Body of pancreas (tissue), 4 donors: ENCODE measurements around the gene CACNA2D4.
A peak's percentile ranks its signal among the peaks of the same experiment; 100 is the strongest.

Experiments
- POLR2A ChIP-seq, 3 donors: fragments of 450-650 bp; IDR thresholded peaks; one replicate each; pipeline ENCODE4 v1.6.1; 2016; ENCODE audit warnings: antibody characterized with exemption in 3 of 3, mild to moderate bottlenecking in 2 of 3
- TF ChIP-seq, protein P1 (sequence below), 7 experiments: fragments of 450-650 bp in 4 of 7; fragments of 200-600 bp in 3 of 7; sonication (generic) in 3 of 7; IDR thresholded peaks; one replicate each; pipeline ENCODE4 v1.5.1; 2016 to 2019; ENCODE audit warnings: antibody characterized with exemption in 7 of 7

DNA sequence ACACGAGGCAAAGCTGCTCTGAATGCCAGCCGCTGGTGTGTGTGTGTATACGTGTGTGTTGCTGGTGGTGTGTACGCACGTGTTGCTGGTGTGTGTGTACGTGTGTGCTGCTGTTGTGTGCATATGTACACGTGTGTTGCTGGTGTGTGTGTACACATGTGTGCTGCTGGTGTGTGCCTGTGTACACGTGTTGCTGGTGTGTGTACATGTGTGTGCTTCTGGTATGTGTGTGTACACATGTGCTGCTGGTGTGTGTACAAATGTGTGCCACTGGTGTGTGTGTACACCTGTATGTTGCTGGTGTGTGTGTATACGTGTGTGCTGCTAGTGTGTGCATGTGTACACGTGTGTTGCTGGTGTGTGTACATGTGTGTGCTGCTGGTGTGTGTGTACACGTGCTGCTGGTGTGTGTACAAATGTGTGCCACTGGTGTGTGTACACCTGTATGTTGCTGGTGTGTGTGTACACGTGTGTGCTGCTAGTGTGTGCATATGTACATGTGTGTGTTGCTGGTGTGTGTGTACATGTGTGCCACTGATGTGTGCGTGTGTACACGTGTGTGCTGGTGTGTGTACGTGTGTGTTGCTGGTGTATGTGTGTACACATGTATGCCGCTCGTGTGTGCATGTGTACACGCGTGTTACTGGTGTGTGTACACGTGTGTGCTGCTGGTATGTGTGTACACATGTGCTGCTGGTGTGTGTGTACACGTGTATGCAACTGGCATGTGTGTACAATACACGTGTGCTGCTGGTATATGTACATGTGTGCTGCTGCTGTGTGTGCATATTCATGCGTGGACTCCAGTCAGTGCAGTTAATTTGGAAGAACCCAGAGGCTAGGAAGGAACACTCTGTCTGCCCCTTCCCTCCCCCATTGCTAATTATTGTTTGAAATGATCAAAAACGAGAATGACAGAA, 47.2 kb downstream of the CACNA2D4 start:
- TF ChIP-seq POLR2A (IDR thresholded peaks at IDR 0.05) = no peak
- TF ChIP-seq, protein P1, sequence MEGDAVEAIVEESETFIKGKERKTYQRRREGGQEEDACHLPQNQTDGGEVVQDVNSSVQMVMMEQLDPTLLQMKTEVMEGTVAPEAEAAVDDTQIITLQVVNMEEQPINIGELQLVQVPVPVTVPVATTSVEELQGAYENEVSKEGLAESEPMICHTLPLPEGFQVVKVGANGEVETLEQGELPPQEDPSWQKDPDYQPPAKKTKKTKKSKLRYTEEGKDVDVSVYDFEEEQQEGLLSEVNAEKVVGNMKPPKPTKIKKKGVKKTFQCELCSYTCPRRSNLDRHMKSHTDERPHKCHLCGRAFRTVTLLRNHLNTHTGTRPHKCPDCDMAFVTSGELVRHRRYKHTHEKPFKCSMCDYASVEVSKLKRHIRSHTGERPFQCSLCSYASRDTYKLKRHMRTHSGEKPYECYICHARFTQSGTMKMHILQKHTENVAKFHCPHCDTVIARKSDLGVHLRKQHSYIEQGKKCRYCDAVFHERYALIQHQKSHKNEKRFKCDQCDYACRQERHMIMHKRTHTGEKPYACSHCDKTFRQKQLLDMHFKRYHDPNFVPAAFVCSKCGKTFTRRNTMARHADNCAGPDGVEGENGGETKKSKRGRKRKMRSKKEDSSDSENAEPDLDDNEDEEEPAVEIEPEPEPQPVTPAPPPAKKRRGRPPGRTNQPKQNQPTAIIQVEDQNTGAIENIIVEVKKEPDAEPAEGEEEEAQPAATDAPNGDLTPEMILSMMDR (IDR thresholded peaks at IDR 0.05) = peak in 1 of 7 experiments; percentile 19
